Heart right ventricle (tissue), 16 donors: ENCODE data around the gene ATP5F1C. TPM values are rescaled to one million over a fixed set of nuclear protein-coding genes. Genes with fewer than 3 reads are reported as not detected.

Experiments
- ATAC-seq, 8 donors: fragments of 200-7000 bp; cut with Tn5 transposase; one replicate each; pipeline ENCODE4 v1.9.1; 2020; ENCODE audit warnings: mild to moderate bottlenecking in 8 of 8, moderate library complexity in 8 of 8, moderate number of reproducible peaks in 1 of 8
- DNase-seq, 2 donors: peaks; one replicate each; pipeline ENCODE4 v3.0.0-alpha.2; 2020
- H3K27ac ChIP-seq, 10 donors: fragments of 200-600 bp; sonication (generic) in 2 of 10; one replicate each; pipeline versions ENCODE4 v1.5.0 to v1.8.0; 2020 to 2022; ENCODE audit warnings: mild to moderate bottlenecking in 3 of 10
- H3K27me3 ChIP-seq, 7 donors: fragments of 200-600 bp; one replicate each; pipeline ENCODE4 v1.8.0; 2021 to 2022; ENCODE audit warnings: mild to moderate bottlenecking in 2 of 7
- H3K36me3 ChIP-seq, 9 donors: fragments of 200-600 bp; sonication (generic) in 1 of 9; one replicate each; pipeline versions ENCODE4 v1.5.0 to v1.8.0; 2020 to 2022; ENCODE audit warnings: mild to moderate bottlenecking in 2 of 9
- H3K4me1 ChIP-seq, 9 donors: fragments of 200-600 bp; sonication (generic) in 1 of 9; one replicate each; pipeline versions ENCODE4 v1.5.0 to v1.8.0; 2020 to 2022; ENCODE audit warnings: mild to moderate bottlenecking in 4 of 9
- H3K4me3 ChIP-seq, 10 donors: fragments of 200-600 bp; sonication (generic) in 2 of 10; one replicate each; pipeline versions ENCODE4 v1.5.0 to v1.8.0; 2020 to 2022; ENCODE audit warnings: mild to moderate bottlenecking in 7 of 10, moderate library complexity in 2 of 10
- H3K9me3 ChIP-seq, 11 donors: fragments of 200-600 bp in 10 of 11; sonication (generic) in 2 of 11; one replicate each; pipeline versions ENCODE4 v1.5.0 to v1.8.0; 2013 to 2022; ENCODE audit warnings: mild to moderate bottlenecking in 2 of 11, control low read depth in 1 of 11, moderate library complexity in 1 of 11
- CTCF ChIP-seq, 9 donors: fragments of 200-600 bp; sonication (generic) in 2 of 9; IDR thresholded peaks; one replicate each; pipeline versions ENCODE4 v1.5.0 to v1.8.0; 2021 to 2022; ENCODE audit warnings: antibody characterized with exemption in 9 of 9, mild to moderate bottlenecking in 5 of 9, moderate library complexity in 1 of 9
- WGBS, 2 donors: extraction: QIAGEN DNeasy Blood & Tissue Kit; methylation state at CpG; one replicate each; pipeline ENCODE4 v1.1.7; 2013; ENCODE audit warnings: inconsistent platforms in 1 of 2; 5-methylcytosine and 5-hydroxymethylcytosine counted together
- intact Hi-C, 10 donors: fragments of 100-400 bp; cut with DNase I; formaldehyde crosslinking; loops; one replicate each; pipeline versions ENCODE4 v1.11.1 to v1.14.2; 2022
- polyA plus RNA-seq, 2 donors: library from polyadenylated mRNA; stranded (reverse); fragments of 200-250 nt; gene quantifications; one replicate each; pipeline ENCODE4 v1.2.3, GENCODE V29; 2013
- total RNA-seq, 10 donors: library from RNA; stranded (reverse); fragmentation: NEBNext Ultra II Directional in 3 of 10; extraction: Animal tissue kit (Norgen Biotek cat#: 25700) in 3 of 10; gene quantifications; one replicate each; pipeline versions ENCODE4 v1.2.1 to v1.2.4, GENCODE V29; 2021 to 2023
- donor health status: Arrhythmogenic right ventricular cardiomyopathy.
- donor health status: ischemic (EF 13 %, LVEDD 7.1; RV severe dilation, severe dysfunction).
- donor health status: healthy with polysubstance abuse.
- donor health status: DM: no; HTN: yes; CAD: no.
- donor health status: DM: no; HTN: no; CAD: no.
- donor health status: ischemic (EF 25% LVEDD 6.9; RV normal size, moderate dysfunction).
- donor health status: ischemic (EF 25% LVEDD 5.7; RV mildly dilated, moderate dysfunction).
- donor health status: healthy.
- donor health status: DM: yes; HTN: yes; CAD: no.
- donor health status: Ischemic cardiomyopathy.
- donor health status: ischemic (EF 35%, LVEDD 5.7; RV mildly dilated, moderate dysfunction).
- donor health status: nonischemic (EF 11% LVEDD 7.7; RV severe dilation, severe dysfunction).
- donor health status: DM: yes; HTN: yes; CAD: no.
- donor health status: PGD.
- donor health status: ischemic (EF 29% LVEDD 5.4; RV normal size, mild dysfunction).
- donor health status: nonischemic (EF 23%, LVEDD 6.1; RV moderate dilation, normal function).

ATP5F1C gene
- total and polyA plus RNA-seq, 12 donors, result 561 to 1,131 (median 770) TPM

GRCh38 chr10:7763929-7764328 lies 24.0 kb upstream of the ATP5F1C start:
- 65 to 67% methylated on average over 5 of the region's 5 CpGs for WGBS, 2 donors
- Histone ChIP-seq H3K9me3 (no peaks in the 10 kb centered on the region), H3K4me1 (peaks cover 0 to 14% (median 0%) of the 10 kb centered on the region in 9 donors), H3K27ac (peak overlapping the region in 1 of 10 donors; percentile 32), H3K4me3 (no peak overlapping the region), H3K36me3 (peaks cover 0 to 100% (median 78%) of the 10 kb centered on the region in 9 donors), H3K27me3 (no peaks in the 10 kb centered on the region)
- intact Hi-C loops, result no loop called here
- TF ChIP-seq CTCF (IDR thresholded peaks at IDR 0.05), result no peak
- ATAC-seq (no peak), DNase-seq (no peak)

- Histone ChIP-seq H3K4me3 (no peak overlapping the region), H3K4me1 (peaks cover 0 to 14% (median 0%) of the 10 kb centered on the region in 9 donors), H3K27ac (no peak overlapping the region), H3K27me3 (no peaks in the 10 kb centered on the region), H3K36me3 (peaks cover 0 to 100% (median 59%) of the 10 kb centered on the region in 9 donors), H3K9me3 (no peaks in the 10 kb centered on the region)
- WGBS, 2 donors, result 89 to 93% methylated on average over 3 of the region's 3 CpGs
- no peak for TF ChIP-seq CTCF (IDR thresholded peaks at IDR 0.05)
- DNase-seq (no peak), ATAC-seq (no peak)
- intact Hi-C loops, result no loop called here
Measured at GRCh38 chr10:7766241-7766640, 21.7 kb upstream of the ATP5F1C start.

GRCh38 chr10:7767209-7767608 lies 20.8 kb upstream of the ATP5F1C start:
- Histone ChIP-seq H3K27ac (no peak overlapping the region), H3K36me3 (peaks cover 0 to 100% (median 55%) of the 10 kb centered on the region in 9 donors), H3K4me3 (no peak overlapping the region), H3K4me1 (peaks cover 0 to 14% (median 0%) of the 10 kb centered on the region in 9 donors), H3K27me3 (no peaks in the 10 kb centered on the region), H3K9me3 (no peaks in the 10 kb centered on the region)
- ATAC-seq (no peak), DNase-seq (no peak)
- TF ChIP-seq CTCF (IDR thresholded peaks at IDR 0.05), result no peak
- 94% methylated on average over 10 of the region's 10 CpGs for WGBS, 2 donors
- intact Hi-C loops, result no loop called here

GRCh38 chr10:7768417-7768816 lies 19.6 kb upstream of the ATP5F1C start:
- Histone ChIP-seq H3K27me3 (no peaks in the 10 kb centered on the region), H3K4me3 (no peak overlapping the region), H3K9me3 (no peaks in the 10 kb centered on the region), H3K4me1 (peaks cover 0 to 10% (median 0%) of the 10 kb centered on the region in 9 donors), H3K27ac (no peak overlapping the region), H3K36me3 (peaks cover 0 to 100% (median 43%) of the 10 kb centered on the region in 9 donors)
- ATAC-seq (no peak), DNase-seq (no peak)
- intact Hi-C loops, result no loop called here
- WGBS, 2 donors, result 96% methylated on average over 7 of the region's 7 CpGs
- no peak for TF ChIP-seq CTCF (IDR thresholded peaks at IDR 0.05)
